Tibial nerve (tissue), 4 donors: Measurements from ENCODE around the gene BOLA3. TPM values are rescaled to one million over a fixed set of nuclear protein-coding genes. Genes with fewer than 3 reads are reported as not detected.
"Not testable (repeated sequence)": the region's sequence is repeated elsewhere in the genome, so short reads cannot be mapped to it uniquely, and the experiment has no call there.

Source experiments
- DNase-seq, 2 donors: peaks; one replicate each; pipeline ENCODE4 v3.0.0-alpha.2; 2019; ENCODE audit warnings: low spot score in 2 of 2
- H3K27ac ChIP-seq, 4 donors: fragments of 200-600 bp; sonication (generic) in 3 of 4; one replicate each; pipeline ENCODE4 v1.5.1; 2017 to 2019; ENCODE audit warnings: mild to moderate bottlenecking in 1 of 4
- H3K27me3 ChIP-seq, 2 donors: fragments of 200-600 bp; sonication (generic) in 1 of 2; one replicate each; pipeline versions ENCODE4 v1.5.1 to v1.6.0; 2017 to 2019
- H3K36me3 ChIP-seq, 3 donors: fragments of 200-600 bp; sonication (generic); one replicate each; pipeline ENCODE4 v1.5.1; 2018 to 2019
- H3K4me1 ChIP-seq, 4 donors: fragments of 200-600 bp; sonication (generic) in 3 of 4; one replicate each; pipeline ENCODE4 v1.5.1; 2017 to 2019
- H3K4me3 ChIP-seq, 4 donors: fragments of 200-600 bp; sonication (generic) in 3 of 4; one replicate each; pipeline ENCODE4 v1.5.1; 2017 to 2019; ENCODE audit warnings: mild to moderate bottlenecking in 1 of 4, moderate library complexity in 1 of 4
- H3K9me3 ChIP-seq, 4 donors: fragments of 200-600 bp; sonication (generic) in 3 of 4; one replicate each; pipeline ENCODE4 v1.5.1; 2017 to 2019
- CTCF ChIP-seq, 5 experiments: fragments of 200-600 bp in 3 of 5; fragments of 450-650 bp in 2 of 5; sonication (generic) in 3 of 5; IDR thresholded peaks; one replicate each; pipeline ENCODE4 v1.5.1; 2016 to 2019; ENCODE audit warnings: antibody characterized with exemption in 5 of 5, mild to moderate bottlenecking in 3 of 5, moderate library complexity in 2 of 5
- EP300 ChIP-seq, 2 donors: sonication (generic); formaldehyde crosslinking; IDR thresholded peaks; one replicate each; pipeline ENCODE4 v1.6.1; 2017; ENCODE audit warnings: antibody characterized with exemption in 2 of 2, mild to moderate bottlenecking in 1 of 2
- POLR2A ChIP-seq, 2 donors: fragments of 450-650 bp; IDR thresholded peaks; one replicate each; pipeline ENCODE4 v1.6.1; 2017; ENCODE audit warnings: antibody characterized with exemption in 2 of 2, mild to moderate bottlenecking in 2 of 2, moderate library complexity in 2 of 2
- WGBS, 2 donors: methylation state at CpG; one replicate each; pipeline ENCODE4 v1.1.5; 2018; 5-methylcytosine and 5-hydroxymethylcytosine counted together
- total RNA-seq, 4 donors: library from RNA; depleted of rRNA; stranded (reverse); fragments of >200 nt; gene quantifications; one replicate each; pipeline ENCODE4 v1.1.0, GENCODE V29; 2016

Gene BOLA3
- total RNA-seq, 4 donors from 2014 or later, result 23.2 to 39.5 (median 25.8) TPM

DNA sequence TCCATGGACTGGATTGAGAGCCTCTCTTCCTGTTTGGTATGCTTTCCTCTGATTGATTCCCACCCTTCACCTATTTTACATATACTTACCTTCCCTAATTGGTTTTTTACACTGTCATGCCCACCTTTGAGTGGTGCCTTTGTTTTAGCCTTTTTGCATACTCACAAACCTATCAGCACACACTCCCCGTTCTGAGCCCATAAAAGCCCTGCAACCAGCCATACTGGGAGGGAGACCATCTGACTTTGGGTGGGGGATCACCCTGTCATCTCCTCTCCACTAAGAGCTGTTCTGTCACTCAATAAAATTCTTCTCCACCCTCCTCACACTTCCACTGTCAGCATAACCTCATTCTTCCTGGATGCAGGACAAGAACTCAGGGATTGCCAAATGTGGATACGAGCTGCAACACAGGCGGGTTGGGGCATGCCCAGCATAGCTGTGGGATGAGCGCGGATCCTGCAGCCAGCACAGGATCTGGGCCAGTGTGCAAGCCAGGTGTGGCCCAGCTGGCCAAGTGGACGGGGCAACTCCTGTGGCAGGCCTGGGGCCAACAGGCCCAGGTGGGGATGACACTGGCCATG, 40.4 kb upstream of the BOLA3 start:
- 87 to 90% methylated on average over 6 of the region's 6 CpGs for WGBS, 2 donors
- H3K27ac ChIP-seq, result no peak overlapping the region
- TF ChIP-seq POLR2A (IDR thresholded peaks at IDR 0.05) (no peak), CTCF (IDR thresholded peaks at IDR 0.05) (no peak), EP300 (IDR thresholded peaks at IDR 0.05) (no peak)
- H3K4me3 ChIP-seq, result no peak overlapping the region
- no peak for DNase-seq
- no peaks in the 10 kb centered on the region for H3K27me3 ChIP-seq
- no peaks in the 10 kb centered on the region for H3K4me1 ChIP-seq
- H3K36me3 ChIP-seq, result no peaks in the 10 kb centered on the region
- H3K9me3 ChIP-seq, result no peaks in the 10 kb centered on the region

GRCh38 chr2:74186706-74187105, 39.0 kb upstream of the BOLA3 start:
- not testable (repeated sequence) for H3K4me3 ChIP-seq, H3K9me3 ChIP-seq, H3K36me3 ChIP-seq, H3K4me1 ChIP-seq, DNase-seq, H3K27me3 ChIP-seq
- 90 to 93% methylated on average over 15 of the region's 15 CpGs for WGBS, 2 donors
- peak overlapping the region in 2 of 4 donors; percentile 24 to 55 for H3K27ac ChIP-seq

DNA sequence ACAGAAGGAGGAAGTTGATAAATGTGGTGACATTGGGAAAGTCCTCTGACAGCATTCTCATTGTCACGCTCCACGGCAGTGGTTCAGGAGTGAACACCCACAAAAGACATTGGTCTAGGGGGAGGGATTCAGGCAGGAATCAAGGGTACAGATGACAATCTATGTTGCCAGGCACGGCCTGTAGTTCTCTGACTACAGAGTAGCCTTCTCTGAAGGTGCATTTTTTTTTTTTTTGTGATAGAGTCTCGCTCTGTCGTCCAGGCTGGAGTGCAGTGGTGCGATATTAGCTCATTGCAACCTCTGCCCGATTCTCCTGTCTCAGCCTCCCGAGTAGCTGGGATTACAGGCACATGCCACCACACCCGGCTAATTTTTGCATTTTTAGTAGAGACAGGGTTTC, 38.3 kb upstream of the BOLA3 start:
- Histone ChIP-seq H3K9me3 (no peaks in the 10 kb centered on the region), H3K27me3 (no peaks in the 10 kb centered on the region), H3K27ac (peak overlapping the region in 2 of 4 donors; percentile 24 to 55), H3K36me3 (no peaks in the 10 kb centered on the region), H3K4me3 (no peak overlapping the region), H3K4me1 (no peaks in the 10 kb centered on the region)
- TF ChIP-seq POLR2A (IDR thresholded peaks at IDR 0.05), result no peak
- peak in 1 of 2 donors; percentile 33 for TF ChIP-seq EP300 (IDR thresholded peaks at IDR 0.05)
- WGBS, 2 donors, result 71 to 80% methylated on average over 9 of the region's 9 CpGs
- peak in 1 of 2 donors; percentile 23 for DNase-seq

DNA sequence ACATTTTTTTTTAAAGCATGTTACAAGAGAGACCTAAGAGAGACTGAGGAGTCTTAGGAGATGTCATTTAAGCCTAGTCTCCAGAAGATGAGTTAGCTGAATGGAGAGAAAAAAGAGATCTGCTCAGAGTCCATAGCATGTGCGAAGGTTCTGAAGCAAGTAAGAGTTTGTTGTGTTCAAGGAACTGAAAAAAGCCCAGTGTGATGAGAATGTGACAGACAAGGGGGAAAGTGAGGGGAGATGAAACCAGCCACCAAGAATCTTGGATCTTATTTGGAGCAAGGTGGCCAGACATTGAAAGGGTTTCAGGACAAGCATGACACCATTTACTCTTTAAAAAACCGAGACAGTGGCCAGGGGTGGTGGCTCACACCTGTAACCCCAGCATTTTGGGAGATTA, 36.2 kb upstream of the BOLA3 start:
- WGBS, 2 donors, result 84 to 87% methylated on average over 2 of the region's 2 CpGs

GRCh38 chr2:74181739-74182138, 34.0 kb upstream of the BOLA3 start:
- Histone ChIP-seq H3K4me3 (no peak overlapping the region), H3K9me3 (no peaks in the 10 kb centered on the region), H3K27ac (peak overlapping the region in 1 of 4 donors; percentile 37), H3K27me3 (no peaks in the 10 kb centered on the region), H3K4me1 (peaks cover 0 to 15% (median 12%) of the 10 kb centered on the region in 4 donors), H3K36me3 (no peaks in the 10 kb centered on the region)
- WGBS, 2 donors, result 37 to 49% methylated on average over 7 of the region's 7 CpGs
- peak in 1 of 2 donors; percentile 34 for DNase-seq
- TF ChIP-seq CTCF (IDR thresholded peaks at IDR 0.05) (no peak), EP300 (IDR thresholded peaks at IDR 0.05) (peak in 1 of 2 donors; percentile 63), POLR2A (IDR thresholded peaks at IDR 0.05) (no peak)

More for the DNA sequence above, 36.2 kb upstream of the BOLA3 start:
- Histone ChIP-seq H3K27me3 (no peaks in the 10 kb centered on the region), H3K4me1 (peaks cover 0 to 4% (median 4%) of the 10 kb centered on the region in 4 donors), H3K9me3 (no peaks in the 10 kb centered on the region), H3K27ac (no peak overlapping the region), H3K4me3 (no peak overlapping the region), H3K36me3 (no peaks in the 10 kb centered on the region)
- DNase-seq, result no peak
- TF ChIP-seq CTCF (IDR thresholded peaks at IDR 0.05) (no peak), POLR2A (IDR thresholded peaks at IDR 0.05) (no peak), EP300 (IDR thresholded peaks at IDR 0.05) (no peak)

GRCh38 chr2:74179063-74179865, 31.6 kb upstream of the BOLA3 start:
- no peaks in the 10 kb centered on the region for H3K27me3 ChIP-seq
- peak in 3 of 5 experiments; percentile 9 to 37 (median 35) for TF ChIP-seq CTCF (IDR thresholded peaks at IDR 0.05)
- TF ChIP-seq POLR2A (IDR thresholded peaks at IDR 0.05), result no peak
- peak overlapping the region; percentile 78 to 99 (median 96) for H3K4me3 ChIP-seq
- no peaks in the 10 kb centered on the region for H3K9me3 ChIP-seq
- H3K27ac ChIP-seq, result peak overlapping the region in 3 of 4 donors; percentile 88 to 99 (median 93)
- DNase-seq, result no peak
- H3K36me3 ChIP-seq, result no peaks in the 10 kb centered on the region
- H3K4me1 ChIP-seq, result peaks cover 0 to 37% (median 19%) of the 10 kb centered on the region in 4 donors
- WGBS, 2 donors, result 53 to 54% methylated on average over 25 of the region's 25 CpGs
